ENCODE data around the gene JAK2.

GRCh38 chr9:4964540-4964939 lies 20.5 kb upstream of the JAK2 start:
- TF ChIP-seq CTCF (IDR thresholded peaks at IDR 0.05) (no peak), POLR2A (IDR thresholded peaks at IDR 0.05) (no peak), EP300 (IDR thresholded peaks at IDR 0.05) (no peak)

Data from tibial nerve (tissue), 4 donors.